UCSD-AML1 (cell line): ENCODE data around the gene AKAP9.
"Not testable (repeated sequence)": the region's sequence is repeated elsewhere in the genome, so short reads cannot be mapped to it uniquely, and the experiment has no call there.

Experiments used
- DNase-seq: peaks from one replicate; lab custom pipeline; 2025; ENCODE audit not compliant: unreplicated experiment; lab: John Stamatoyannopoulos, UW

AKAP9 gene

DNA sequence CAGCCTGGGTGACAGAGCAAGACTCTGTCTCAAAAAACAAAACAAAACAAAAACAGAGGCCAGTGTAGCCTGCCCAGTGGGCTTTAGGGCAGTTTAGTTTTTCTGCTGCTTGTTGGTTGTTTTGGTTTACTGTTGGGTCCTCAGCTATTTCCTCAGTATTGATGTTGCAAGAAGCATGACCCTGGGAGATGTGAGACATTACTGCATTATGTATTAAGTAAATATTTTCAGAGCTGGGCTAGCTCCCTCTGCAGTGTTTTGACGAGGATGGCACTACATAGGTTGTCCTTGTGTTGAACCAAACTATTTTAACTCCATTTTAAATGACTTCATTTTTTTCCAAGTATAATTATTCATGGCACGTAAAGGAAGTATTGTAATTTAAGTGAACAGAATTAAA, 4.8 kb downstream of the AKAP9 start:
- no peak for DNase-seq

GRCh38 chr7:91946549-91946948, 5.9 kb downstream of the AKAP9 start:
- DNase-seq = no peak

DNA sequence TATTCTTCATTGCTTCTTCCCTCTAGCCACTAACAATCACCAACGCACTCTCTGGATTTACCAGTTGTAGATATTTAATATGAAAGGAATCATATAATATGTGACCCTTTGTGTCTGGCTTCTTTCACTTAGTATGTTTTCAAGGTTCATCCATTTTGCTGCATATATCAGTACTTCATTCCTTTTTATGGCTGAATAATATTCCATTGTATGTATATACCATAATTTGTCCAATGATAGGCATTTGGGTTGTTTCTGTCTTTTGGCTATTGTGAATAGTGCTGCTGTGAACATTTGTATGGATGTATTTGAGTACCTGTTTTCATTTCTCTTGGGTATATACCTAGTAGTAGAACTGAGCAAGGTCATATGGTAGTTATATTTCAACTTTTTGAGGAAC, 7.3 kb downstream of the AKAP9 start:
- no peak for DNase-seq

DNA sequence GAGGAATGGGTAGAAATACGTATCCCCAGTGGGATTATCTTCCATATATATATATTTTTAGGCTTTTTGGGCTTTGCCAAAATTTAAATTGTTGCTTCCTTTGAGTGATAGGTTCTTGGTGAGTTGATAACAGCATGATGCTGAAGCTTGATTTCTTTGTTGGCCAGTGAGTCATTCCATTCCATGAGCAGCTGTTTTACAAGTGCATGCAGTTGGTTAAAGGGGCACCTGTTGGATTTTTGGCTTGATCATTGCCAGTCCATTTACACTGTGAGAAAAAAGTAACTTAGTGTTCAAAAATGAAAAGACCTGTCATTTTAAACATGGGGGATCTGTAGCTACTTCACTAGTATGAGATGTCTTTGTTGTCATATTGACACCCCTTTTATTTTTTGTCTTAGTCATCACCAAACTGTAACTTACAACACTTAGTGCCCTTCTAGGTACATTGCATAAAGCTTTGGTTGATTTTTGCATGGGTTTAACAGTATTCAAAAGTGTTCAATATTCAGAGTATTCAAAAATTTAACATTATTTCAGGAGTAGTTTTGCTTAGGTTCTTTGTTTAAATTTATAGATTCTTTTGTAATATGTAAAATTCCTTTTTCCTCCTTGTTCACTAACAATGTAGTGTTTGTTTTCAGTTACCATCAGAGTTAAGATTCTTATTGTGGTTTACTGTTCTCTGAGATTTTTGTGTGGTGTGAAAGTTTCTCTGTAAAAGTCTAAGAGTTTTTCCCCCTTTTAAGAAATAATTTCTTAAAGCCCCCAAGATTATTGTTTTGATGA, 8.8 kb downstream of the AKAP9 start:
- no peak for DNase-seq

- DNase-seq = no peak
Observed at GRCh38 chr7:91953618-91954017, 13.0 kb downstream of the AKAP9 start.

DNA sequence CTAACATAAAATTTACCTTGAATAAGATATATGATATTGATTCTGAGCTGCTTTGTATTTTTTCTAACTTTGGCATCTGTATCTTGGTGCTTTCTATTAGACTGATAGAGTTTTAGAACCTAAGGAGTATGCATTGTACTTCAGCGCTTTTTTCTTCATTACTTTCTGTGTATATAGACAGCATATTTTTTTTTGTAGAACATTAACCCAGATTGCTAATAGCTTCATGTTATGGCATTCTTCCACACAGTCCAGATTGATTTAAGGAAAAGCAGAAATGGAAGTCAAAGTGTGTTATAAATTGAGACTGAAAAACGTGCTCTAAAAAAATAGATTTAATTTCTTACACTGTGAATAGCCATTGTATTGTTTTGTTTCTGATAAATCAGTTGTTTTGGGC, 15.8 kb downstream of the AKAP9 start:
- DNase-seq = not testable (repeated sequence)

DNA sequence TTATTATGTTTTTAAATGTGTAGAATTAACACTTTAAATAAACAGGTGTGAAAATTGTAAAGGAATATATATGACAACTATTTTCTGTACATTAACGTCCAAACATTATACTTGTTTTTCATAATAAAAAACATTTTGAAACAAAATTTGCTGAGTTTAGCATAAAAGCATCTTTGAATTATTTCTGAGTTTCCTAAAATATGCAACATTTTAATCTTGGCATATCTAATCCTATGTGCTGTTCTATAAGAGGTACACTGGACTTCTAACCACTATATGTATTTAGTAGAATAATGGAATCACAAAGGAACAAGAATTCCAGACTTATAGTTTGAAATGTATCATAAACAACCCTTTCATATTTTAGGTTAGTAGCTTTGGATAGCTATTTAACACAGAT, 16.6 kb downstream of the AKAP9 start:
- no peak for DNase-seq

GRCh38 chr7:91957823-91958222, 17.2 kb downstream of the AKAP9 start:
- no peak for DNase-seq

GRCh38 chr7:91959023-91959422, 18.4 kb downstream of the AKAP9 start:
- DNase-seq = no peak

DNA sequence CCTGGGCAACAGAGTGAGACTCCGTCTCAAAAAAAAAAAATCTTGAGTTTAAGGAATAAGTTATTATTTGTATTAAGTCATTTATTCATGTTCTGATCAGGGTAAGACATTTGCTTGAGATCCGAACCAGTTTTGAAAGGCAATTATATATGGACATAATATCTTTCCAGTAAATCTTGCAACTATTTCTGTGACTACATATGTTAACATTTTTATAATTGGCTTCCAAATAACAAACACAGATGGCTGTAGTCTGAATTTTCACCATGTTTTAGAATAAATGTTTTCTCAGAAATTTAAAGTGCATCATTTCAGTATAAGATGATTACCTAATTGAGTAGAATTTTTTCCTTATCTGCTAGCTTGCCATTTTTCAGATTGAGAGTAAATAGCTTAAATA, 21.2 kb downstream of the AKAP9 start:
- no peak for DNase-seq

GRCh38 chr7:91962419-91962818, 21.8 kb downstream of the AKAP9 start:
- DNase-seq = no peak

- not testable (repeated sequence) for DNase-seq
Observed at GRCh38 chr7:91967513-91967912, 26.9 kb downstream of the AKAP9 start.

- DNase-seq = no peak
Observed at GRCh38 chr7:91973639-91974038, 33.0 kb downstream of the AKAP9 start.

DNA sequence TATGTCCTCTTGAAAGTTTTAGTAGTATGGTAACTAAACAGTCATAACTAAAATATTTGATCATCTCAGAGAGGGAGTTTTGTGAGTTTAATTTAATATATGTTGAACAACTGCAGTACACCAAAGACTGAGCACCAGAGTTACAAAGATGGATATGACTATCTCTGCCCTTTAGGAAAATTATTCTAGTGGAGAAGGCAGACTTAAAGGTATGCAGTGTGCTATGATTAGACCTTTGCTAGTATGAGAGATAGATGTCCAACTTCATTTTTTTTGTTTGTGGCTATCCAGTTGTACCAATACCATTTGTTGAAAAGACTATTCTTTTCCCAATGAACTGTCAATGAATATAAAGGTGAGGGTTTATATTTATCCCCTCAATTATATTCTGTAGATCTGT, 33.4 kb downstream of the AKAP9 start:
- DNase-seq = no peak

- no peak for DNase-seq
Observed at GRCh38 chr7:91976743-91977142, 36.1 kb downstream of the AKAP9 start.

DNA sequence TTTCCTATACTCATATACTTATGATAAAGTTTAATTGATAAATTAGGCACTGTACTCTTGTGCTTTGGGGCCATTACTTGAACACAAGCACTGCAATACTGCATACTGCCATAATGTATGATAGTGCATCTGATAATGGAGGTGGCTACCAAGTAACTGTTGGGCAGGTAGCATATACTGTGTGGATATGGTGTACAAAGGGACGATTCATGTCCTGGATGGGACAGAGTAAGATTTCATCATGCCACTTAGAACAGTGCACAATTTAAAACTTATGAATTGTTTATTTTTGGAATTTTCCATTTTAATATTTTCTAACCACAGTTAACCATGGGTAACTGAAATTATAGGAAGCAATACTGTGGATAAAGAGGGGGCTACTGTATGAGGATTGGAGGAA, 38.9 kb downstream of the AKAP9 start:
- no peak for DNase-seq

- not testable (repeated sequence) for DNase-seq
Observed at GRCh38 chr7:91982352-91982751, 41.7 kb downstream of the AKAP9 start.

GRCh38 chr7:91988213-91988612, 47.6 kb downstream of the AKAP9 start:
- no peak for DNase-seq

DNA sequence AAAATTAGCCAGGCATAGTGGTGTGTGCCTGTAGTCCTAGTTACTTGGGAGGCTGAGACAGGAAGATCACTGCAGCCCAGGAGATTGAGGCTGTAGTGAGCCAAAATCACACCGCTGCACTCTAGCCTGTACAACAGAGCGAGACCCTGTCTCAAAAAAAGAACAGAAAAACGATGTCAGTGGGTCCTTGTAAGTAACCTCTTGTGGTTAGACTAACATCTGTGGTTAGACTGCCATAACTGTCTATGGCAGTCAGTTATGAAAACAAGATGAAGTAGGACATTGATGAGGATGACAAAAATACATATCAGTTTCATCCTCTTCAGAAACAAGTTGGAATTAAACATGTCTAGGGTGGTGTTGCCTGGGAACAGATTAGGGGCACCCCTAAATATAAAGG, 53.3 kb downstream of the AKAP9 start:
- DNase-seq = no peak

DNA sequence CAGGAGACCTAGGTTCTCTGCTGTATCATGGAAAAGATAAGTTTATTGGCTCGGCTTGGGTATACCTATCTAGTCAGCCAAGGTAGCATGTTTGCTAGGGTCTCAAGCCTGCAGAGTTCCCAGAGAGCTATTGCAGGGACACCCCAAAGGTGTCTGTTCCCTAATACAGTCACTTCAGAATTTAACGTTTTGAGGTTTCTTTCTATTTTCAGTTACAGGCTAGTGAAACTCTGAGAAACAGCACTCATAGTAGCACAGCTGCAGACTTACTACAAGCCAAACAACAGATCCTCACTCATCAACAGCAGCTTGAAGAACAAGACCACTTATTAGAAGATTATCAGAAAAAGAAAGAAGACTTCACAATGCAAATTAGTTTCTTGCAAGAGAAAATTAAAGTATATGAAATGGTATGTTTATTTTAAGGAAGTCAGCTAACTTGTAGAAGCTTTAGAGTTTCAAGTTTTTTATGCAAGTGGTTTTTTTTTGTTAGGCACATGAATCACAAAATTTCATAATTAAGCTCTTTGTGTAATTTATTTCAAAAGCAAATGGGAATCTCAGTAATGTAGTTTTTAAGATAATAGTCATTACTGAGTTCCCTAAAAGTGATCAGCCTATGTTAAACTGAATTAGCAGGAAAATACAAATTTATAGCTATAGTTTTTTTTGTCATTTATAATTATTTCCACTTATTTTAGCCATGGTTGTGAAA, 54.9 kb downstream of the AKAP9 start:
- no peak for DNase-seq

DNA sequence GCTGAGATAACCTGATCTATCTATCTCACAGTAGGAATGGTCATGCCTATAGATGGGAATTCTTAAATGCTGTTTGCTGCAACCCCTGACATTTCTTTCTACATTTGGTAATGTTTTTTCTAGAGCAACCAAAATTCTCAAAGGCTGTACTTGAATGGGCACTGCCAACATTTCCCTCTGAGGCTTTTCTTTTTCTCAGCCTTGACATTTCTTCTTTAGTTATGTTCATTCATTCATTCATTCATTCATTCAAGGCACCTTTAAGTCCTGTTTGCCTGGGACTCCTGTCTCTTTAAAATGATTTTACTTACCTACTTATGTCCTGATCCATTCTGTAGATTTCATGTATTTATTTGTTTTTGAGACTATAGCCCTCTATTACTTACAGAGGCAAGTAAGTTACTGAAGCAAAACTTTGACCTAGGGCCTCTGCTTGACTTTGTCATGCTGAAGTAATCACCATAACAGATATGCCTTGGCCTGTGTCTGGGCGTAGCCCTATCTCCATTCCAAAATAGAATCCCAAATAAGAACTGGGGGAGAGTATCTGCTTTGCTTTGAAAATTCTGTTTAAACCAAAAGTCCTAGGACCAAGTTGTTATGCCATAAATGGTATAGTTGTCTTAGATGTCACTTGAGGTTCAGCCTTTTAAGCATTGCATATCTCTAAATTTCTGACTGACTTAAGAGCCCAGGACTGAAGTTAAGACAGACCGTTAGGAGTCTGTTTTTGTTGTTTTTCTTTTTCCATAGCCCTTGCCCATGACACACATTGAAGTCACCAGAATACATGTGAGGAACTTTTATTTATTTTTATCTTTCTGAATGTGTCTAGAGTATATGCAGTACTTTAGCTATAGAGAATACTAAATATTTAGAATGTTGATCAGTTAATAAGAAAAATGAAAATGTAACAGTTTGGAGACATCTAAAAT, 59.2 kb downstream of the AKAP9 start:
- DNase-seq = no peak

GRCh38 chr7:92002720-92003119, 62.1 kb downstream of the AKAP9 start:
- no peak for DNase-seq
